NT2/D1 (cell line): ENCODE measurements around the gene PPOX.

Experiments
- DNase-seq: peaks from one replicate; pipeline ENCODE4 v3.0.0-alpha.2; 2011; ENCODE audit warnings: low read depth, low spot score
- H3K27me3 ChIP-seq: 2 replicates; pipeline ENCODE4 v1.6.0; 2011; ENCODE audit warnings: mild to moderate bottlenecking; ENCODE audit not compliant: insufficient read length, insufficient read depth
- H3K36me3 ChIP-seq: 2 replicates; pipeline ENCODE4 v1.6.1; 2011; ENCODE audit warnings: mild to moderate bottlenecking, low read length, mixed read lengths; ENCODE audit not compliant: insufficient read depth, insufficient read length
- H3K4me1 ChIP-seq: 2 replicates; pipeline ENCODE4 v1.5.1; 2011; ENCODE audit not compliant: insufficient read depth, insufficient read length
- H3K4me3 ChIP-seq: 2 replicates; pipeline ENCODE4 v1.5.1; 2011; ENCODE audit warnings: low read depth; ENCODE audit not compliant: insufficient read length
- H3K9ac ChIP-seq: 2 replicates; pipeline ENCODE4 v1.6.0; 2011; ENCODE audit warnings: low read depth; ENCODE audit not compliant: insufficient read length
- H3K9me3 ChIP-seq: 2 replicates; pipeline ENCODE4 v1.5.1; 2011; ENCODE audit warnings: mild to moderate bottlenecking, low read length; ENCODE audit not compliant: insufficient read depth
- SUZ12 ChIP-seq: IDR thresholded peaks from 2 replicates; pipeline ENCODE4 v1.6.1; 2011; ENCODE audit not compliant: insufficient read length, insufficient read depth; ENCODE audit errors: extremely low read depth
- YY1 ChIP-seq: IDR thresholded peaks from 2 replicates; pipeline ENCODE4 v1.6.1; 2011; ENCODE audit not compliant: insufficient read length, insufficient read depth
- ZNF274 ChIP-seq: IDR thresholded peaks from 2 replicates; pipeline ENCODE4 v1.6.1; 2011; ENCODE audit warnings: mild to moderate bottlenecking, low read depth, low read length

Gene PPOX

DNA sequence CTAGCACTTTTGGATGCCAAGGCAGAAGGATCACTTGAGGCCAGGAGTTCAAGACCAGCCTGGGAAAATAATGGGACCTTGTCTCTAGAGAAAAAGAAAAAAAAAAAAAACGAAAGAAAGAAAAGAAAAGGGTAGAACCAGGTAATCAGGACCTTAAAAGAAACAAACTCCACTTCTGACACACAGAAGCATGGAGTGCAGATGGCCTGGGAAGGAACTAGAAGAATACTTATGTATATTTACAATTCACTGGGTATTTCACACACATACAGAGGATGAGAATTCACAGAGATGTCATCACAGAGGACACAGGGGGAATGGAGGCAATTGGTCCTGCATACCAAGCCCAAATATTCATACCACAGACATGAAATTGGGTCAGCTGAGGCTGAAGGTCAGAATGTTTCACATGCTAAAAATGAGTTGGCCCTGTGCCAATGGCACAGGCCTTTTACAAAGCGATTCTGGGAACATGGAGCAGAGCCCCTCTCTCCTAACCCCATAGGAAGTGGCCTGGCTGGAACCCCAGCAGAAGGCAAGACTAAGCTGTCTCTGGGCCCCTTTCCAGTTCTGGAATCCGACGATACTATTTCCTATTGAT lies 6.7 kb downstream of the PPOX start:
- no peak overlapping the region for H3K9ac ChIP-seq
- no peak for DNase-seq
- no peaks in the 10 kb centered on the region for H3K27me3 ChIP-seq
- peaks cover 80% of the 10 kb centered on the region for H3K36me3 ChIP-seq
- no peaks in the 10 kb centered on the region for H3K9me3 ChIP-seq
- peaks cover 8% of the 10 kb centered on the region for H3K4me1 ChIP-seq
- no peak for TF ChIP-seq SUZ12
- no peak overlapping the region for H3K4me3 ChIP-seq

DNA sequence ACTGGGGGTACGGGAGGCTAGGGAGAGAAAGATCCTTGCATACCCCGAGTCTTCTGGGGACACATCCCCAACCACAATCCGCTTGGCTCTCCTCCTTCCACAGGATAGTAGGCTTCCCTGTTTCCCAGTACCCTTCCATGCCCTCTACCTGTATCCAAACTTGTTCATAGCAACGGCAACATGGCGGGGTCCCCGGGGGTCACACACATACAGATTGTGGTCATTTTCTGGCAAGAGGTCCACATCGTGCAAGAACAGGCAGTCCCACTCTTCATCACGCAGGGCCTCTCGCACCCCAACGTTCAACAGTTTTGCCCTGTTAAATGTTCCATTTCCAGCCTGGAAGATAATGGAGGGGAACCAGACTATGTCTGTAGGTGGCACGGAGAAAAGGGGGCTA lies 7.5 kb downstream of the PPOX start:
- H3K36me3 ChIP-seq = peaks cover 73% of the 10 kb centered on the region
- DNase-seq = no peak
- no peak overlapping the region for H3K4me3 ChIP-seq
- no peaks in the 10 kb centered on the region for H3K27me3 ChIP-seq
- H3K4me1 ChIP-seq = peaks cover 8% of the 10 kb centered on the region
- H3K9me3 ChIP-seq = no peaks in the 10 kb centered on the region
- no peak overlapping the region for H3K9ac ChIP-seq
- TF ChIP-seq YY1 (no peak), ZNF274 (no peak), SUZ12 (no peak)

DNA sequence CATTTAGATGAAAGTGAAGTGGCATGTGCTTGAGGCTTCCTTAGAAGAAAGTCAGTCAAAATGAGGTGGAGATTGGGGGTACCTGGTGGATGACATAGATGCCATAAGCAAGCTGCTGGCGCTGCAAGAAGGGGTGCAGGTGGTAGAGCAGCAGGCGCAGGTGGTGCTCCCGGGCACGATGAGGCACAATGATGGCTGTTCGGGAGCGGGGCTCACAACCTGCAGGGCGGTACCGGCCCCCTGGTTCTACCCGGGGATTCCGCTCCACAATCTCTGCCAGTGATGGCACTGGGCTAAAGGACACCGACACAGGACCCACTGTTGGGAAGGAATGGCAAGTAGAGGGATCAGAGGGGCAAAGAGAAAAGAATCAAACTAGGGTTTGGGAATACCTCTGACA lies 8.7 kb downstream of the PPOX start:
- TF ChIP-seq ZNF274 (no peak), YY1 (no peak), SUZ12 (no peak)
- Histone ChIP-seq H3K9me3 (no peaks in the 10 kb centered on the region), H3K27me3 (no peaks in the 10 kb centered on the region), H3K36me3 (peaks cover 62% of the 10 kb centered on the region), H3K9ac (no peak overlapping the region), H3K4me1 (peaks cover 8% of the 10 kb centered on the region), H3K4me3 (no peak overlapping the region)
- no peak for DNase-seq

DNA sequence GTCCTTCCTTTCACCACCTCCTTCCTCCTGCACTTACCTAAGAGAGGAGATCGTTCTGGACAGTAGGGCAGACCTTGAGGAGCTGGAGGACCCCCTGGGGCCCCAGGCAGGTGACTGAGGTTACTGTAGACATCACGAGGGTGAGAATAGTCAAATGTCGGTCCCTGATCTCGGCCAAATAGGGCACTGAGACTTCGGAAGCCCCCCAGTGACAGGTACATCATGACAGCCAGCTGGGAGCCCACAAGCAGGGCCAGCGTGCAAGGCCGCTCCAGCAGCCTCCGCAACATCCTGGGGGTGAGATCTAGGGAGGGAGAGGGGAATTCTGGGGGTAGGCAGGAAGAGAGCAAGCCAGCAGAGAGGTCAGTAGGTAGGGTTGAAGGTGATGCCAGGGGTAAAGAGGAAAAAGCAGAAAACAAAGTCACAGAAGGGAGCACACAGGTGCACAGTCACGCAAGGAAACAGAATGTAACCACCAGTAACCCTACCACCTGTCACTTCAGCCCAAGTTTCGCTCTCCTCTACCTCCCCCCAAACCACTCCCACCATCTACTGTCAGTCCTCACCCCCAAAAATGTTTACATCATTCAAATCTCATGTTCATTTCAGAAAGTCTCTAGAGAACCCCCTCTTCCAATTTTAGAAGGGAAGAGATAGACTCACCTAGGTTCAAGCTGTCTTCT lies 9.7 kb downstream of the PPOX start:
- peaks cover 53% of the 10 kb centered on the region for H3K36me3 ChIP-seq
- TF ChIP-seq YY1 = no peak
- no peak for TF ChIP-seq ZNF274
- TF ChIP-seq SUZ12 = no peak
- H3K9ac ChIP-seq = no peak overlapping the region
- peaks cover 8% of the 10 kb centered on the region for H3K4me1 ChIP-seq
- H3K9me3 ChIP-seq = no peaks in the 10 kb centered on the region
- no peak for DNase-seq
- H3K27me3 ChIP-seq = no peaks in the 10 kb centered on the region
- H3K4me3 ChIP-seq = peak overlapping the region; percentile 90

DNA sequence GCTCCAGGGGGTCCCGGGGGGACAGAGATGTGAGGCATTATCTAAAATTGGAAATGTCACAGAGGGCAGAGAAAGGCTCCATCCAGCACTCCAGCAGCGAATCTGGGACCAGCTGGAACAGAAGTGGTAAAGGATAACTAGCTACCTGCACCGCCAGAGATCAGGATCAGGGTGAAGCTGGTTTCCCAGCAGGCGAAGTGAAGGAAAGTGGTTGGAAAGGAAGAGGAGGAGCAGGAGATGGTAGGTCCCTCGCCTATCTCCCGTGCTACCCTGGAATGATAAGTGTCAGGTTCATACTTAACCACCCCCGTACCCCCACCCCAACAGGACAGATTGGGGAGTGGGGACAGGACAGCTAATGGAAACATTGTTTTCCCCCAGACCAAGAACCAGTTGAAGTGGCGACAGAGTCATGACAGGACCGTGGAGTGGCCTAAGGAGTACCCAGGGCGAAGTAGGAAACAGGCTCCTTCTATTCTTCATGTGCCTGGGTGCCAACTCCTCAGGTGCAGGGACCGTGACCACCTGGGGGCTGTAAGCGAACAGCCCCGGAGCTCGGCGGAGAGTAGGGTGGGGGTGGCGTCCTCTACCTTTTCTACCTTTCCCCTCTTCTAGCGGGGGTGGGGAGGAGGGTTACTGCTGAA lies 10.4 kb downstream of the PPOX start:
- H3K36me3 ChIP-seq = peaks cover 47% of the 10 kb centered on the region
- TF ChIP-seq SUZ12 (no peak), YY1 (no peak), ZNF274 (no peak)
- H3K9me3 ChIP-seq = no peaks in the 10 kb centered on the region
- H3K9ac ChIP-seq = peak overlapping the region; percentile 92
- no peak for DNase-seq
- no peaks in the 10 kb centered on the region for H3K27me3 ChIP-seq
- peak overlapping the region; percentile 90 for H3K4me3 ChIP-seq
- peaks cover 8% of the 10 kb centered on the region for H3K4me1 ChIP-seq

DNA sequence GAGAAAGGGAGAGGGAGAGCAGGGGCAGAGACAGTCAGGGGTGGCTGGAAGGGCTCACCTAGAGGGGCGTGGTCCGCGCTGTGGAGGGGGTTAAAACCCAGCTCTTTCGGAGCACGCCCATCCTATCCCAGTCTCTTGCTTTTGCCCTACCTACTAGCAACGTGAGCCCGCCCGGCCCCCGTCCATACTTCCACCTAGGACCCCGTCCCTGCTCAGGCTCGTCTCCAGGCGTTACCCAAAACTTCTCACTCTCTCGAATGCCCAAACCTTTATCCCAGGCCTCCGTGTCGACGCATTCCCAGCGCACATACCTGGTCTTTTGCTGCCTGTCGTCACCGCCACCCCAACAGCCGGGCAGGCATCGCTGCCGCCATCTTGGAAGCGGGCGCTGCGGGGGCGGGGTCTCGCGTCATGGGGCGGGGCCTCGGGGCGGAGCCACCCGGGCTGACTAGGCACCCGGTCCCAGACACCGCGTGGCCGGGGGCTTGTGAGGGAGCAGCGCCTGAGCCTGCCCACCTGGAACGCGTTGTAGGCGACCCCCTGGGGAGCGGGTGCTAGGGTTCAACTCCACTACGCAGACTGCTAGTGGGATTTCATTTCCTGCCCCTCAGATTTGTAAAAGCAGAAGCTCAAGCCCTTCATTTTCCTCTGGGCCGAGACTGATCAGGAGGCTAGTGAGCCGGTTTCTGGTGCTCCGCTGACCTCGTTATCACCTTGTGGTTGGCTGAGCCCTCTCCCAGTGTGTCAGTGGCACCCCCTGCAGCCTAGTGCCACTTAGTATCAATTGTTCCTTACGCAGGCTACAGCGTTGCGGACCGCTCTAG lies 11.1 kb downstream of the PPOX start, which contains the start of gene B4GALT3:
Gene B4GALT3, minus strand, starts transcription at position 396 of the 824 bp plus-strand sequence. CDS start 1,447 bp downstream, outside the sequence.
- peak; percentile 88 for DNase-seq
- Histone ChIP-seq H3K27me3 (no peaks in the 10 kb centered on the region), H3K4me3 (peak within 1 kb of the TSS; percentile 90), H3K9me3 (no peaks in the 10 kb centered on the region), H3K36me3 (peaks cover 39% of the 10 kb centered on the region), H3K4me1 (peaks cover 8% of the 10 kb centered on the region), H3K9ac (peak within 1 kb of the TSS; percentile 92)
- TF ChIP-seq YY1 (peak; percentile 95), ZNF274 (no peak)

DNA sequence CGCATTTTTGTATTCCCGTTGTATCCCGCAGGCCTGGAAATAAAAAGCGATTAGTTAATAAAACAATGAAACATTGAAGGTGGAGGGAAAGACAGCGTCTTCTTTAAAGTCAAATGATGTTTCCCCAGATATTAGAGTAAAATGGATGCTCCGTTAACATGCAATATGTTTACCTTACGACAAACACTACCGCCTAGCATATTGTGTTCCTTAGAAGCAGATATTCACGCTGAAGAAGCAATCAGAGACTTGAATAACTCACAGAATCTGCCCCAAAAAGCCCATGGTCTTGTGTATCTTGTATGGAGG lies 11.7 kb downstream of the PPOX start:
- DNase-seq = no peak
- H3K9me3 ChIP-seq = no peaks in the 10 kb centered on the region
- peak overlapping the region; percentile 92 for H3K9ac ChIP-seq
- H3K4me3 ChIP-seq = peak overlapping the region; percentile 90
- H3K27me3 ChIP-seq = no peaks in the 10 kb centered on the region
- TF ChIP-seq SUZ12 (no peak), ZNF274 (no peak), YY1 (no peak)
- peaks cover 8% of the 10 kb centered on the region for H3K4me1 ChIP-seq
- peaks cover 34% of the 10 kb centered on the region for H3K36me3 ChIP-seq
